Hematopoietic multipotent progenitor cell treated with erythropoietin and hydrocortisone succinate and interleukin-3 and kit ligand, for 4 days (in vitro differentiated cells): ENCODE results near the gene SDK1.
"Not testable (repeated sequence)": the region's sequence is repeated elsewhere in the genome, so short reads cannot be mapped to it uniquely, and the experiment has no call there.

Experiments used
- DNase-seq: peaks from one replicate; pipeline ENCODE4 v3.0.0-alpha.2; 2015

The SDK1 gene

GRCh38 chr7:4201566-4201965, 900.5 kb downstream of the SDK1 start:
- DNase-seq: no peak

GRCh38 chr7:4202154-4202736, 901.2 kb downstream of the SDK1 start:
- no peak for DNase-seq

GRCh38 chr7:4202954-4203353, 901.9 kb downstream of the SDK1 start:
- no peak for DNase-seq

GRCh38 chr7:4203626-4204512, 902.8 kb downstream of the SDK1 start:
- DNase-seq: no peak

GRCh38 chr7:4204513-4205165, 903.6 kb downstream of the SDK1 start:
- no peak for DNase-seq

GRCh38 chr7:4205828-4206227, 904.8 kb downstream of the SDK1 start:
- no peak for DNase-seq

GRCh38 chr7:4207011-4207410, 906.0 kb downstream of the SDK1 start:
- DNase-seq: no peak

- DNase-seq: no peak
Observed at GRCh38 chr7:4208086-4208485, 907.0 kb downstream of the SDK1 start.

- DNase-seq: no peak
Observed at GRCh38 chr7:4208586-4208985, 907.5 kb downstream of the SDK1 start.

- no peak for DNase-seq
Observed at GRCh38 chr7:4209126-4209525, 908.1 kb downstream of the SDK1 start.

GRCh38 chr7:4209966-4210365, 908.9 kb downstream of the SDK1 start:
- DNase-seq: no peak

GRCh38 chr7:4210821-4211220, 909.8 kb downstream of the SDK1 start:
- no peak for DNase-seq

GRCh38 chr7:4211261-4211660, 910.2 kb downstream of the SDK1 start:
- no peak for DNase-seq

GRCh38 chr7:4212376-4212775, 911.3 kb downstream of the SDK1 start:
- DNase-seq: no peak

GRCh38 chr7:4214291-4215155, 913.5 kb downstream of the SDK1 start:
- DNase-seq: no peak

- no peak for DNase-seq
Observed at GRCh38 chr7:4215176-4215720, 914.2 kb downstream of the SDK1 start.

- no peak for DNase-seq
Observed at GRCh38 chr7:4216016-4216415, 915.0 kb downstream of the SDK1 start.

GRCh38 chr7:4217126-4217660, 916.1 kb downstream of the SDK1 start:
- not testable (repeated sequence) for DNase-seq

- no peak for DNase-seq
Observed at GRCh38 chr7:4218481-4218880, 917.4 kb downstream of the SDK1 start.

GRCh38 chr7:4220011-4220410, 919.0 kb downstream of the SDK1 start:
- DNase-seq: no peak

- DNase-seq: no peak
Observed at GRCh38 chr7:4221043-4221442, 920.0 kb downstream of the SDK1 start.

- DNase-seq: no peak
Observed at GRCh38 chr7:4222676-4223075, 921.6 kb downstream of the SDK1 start.
